ENCODE results near the gene TMEM94. TPM values are rescaled to one million over a fixed set of nuclear protein-coding genes. Genes with fewer than 3 reads are reported as not detected.

Gene TMEM94
- total and polyA plus RNA-seq, 2 of the 13 experiments (the other 11 are each of a cell fraction or from before 2014, with no cell fraction given): 32.6 to 134 TPM

DNA sequence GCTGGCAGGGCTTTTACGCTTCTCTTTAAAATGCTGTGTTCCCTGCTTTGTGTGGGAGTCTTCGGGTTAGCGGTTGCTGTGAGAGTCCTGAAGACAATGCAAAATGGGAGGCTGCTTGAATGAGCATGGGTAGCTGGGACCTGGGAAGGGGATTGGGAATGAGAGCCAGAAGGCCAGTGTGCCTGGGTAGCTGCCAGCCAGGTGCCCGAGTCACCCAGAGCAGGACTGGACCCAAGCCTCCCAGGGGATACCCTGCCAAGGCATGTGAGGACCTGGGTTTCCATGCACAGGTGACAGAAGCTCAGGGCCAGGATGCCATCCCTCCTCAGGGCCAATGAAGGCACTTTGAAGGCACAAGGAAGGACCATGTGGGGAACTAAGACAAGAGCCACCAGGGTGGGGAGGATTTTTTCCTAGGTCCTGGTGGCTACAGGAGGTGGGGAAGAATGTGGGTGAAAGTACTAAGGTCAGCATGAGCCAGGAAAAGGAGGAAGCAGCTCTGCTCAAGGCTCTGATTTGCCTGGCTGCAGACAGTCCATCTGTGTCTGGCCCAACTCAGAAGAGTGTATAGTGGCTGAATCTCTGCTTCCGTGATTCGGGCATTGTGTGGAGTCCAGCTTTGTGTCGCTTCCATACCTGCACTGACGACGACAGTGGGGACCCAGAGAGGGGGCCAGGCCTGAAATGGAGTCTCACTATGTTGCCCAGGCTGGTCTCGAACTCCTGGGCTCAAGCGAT, 20.5 kb downstream of the TMEM94 start:
- ChIA-PET CTCF (ENCODE audit: low intra/inter-chr PET ratio, low total read pairs) (no interaction called here), POLR2A (interaction anchor here (1.0 to 1.2 kb wide), 2 partner anchors 18 to 21 kb away, joined by 3 to 6 read pairs; partner anchors contain the start of gene TMEM94)
- ATAC-seq: peak; percentile 37
- no peak overlapping the region for H3K4me3 ChIP-seq (replicated peaks in 1 of 3; ENCODE audit: insufficient read depth in 1 of 3, low read depth in 2 of 3, low read length in 3 of 3)
- H3K9me3 ChIP-seq (ENCODE audit: low read length): no peaks in the 10 kb centered on the region
- no peak for DNase-seq (ENCODE audit: low spot score)
- H3K4me1 ChIP-seq (ENCODE audit: insufficient read depth, low read length): peaks cover 15% of the 10 kb centered on the region
- BruUV-seq (replicated peaks): no TSS peak
- no peak overlapping the region for H3K4me2 ChIP-seq (ENCODE audit: low read depth, low read length)
- no peaks in the 10 kb centered on the region for H3K79me2 ChIP-seq (ENCODE audit: insufficient read depth, low read length)
- H3K9ac ChIP-seq (ENCODE audit: insufficient read depth, low read depth, low read length): no peak overlapping the region
- intact Hi-C loops (cut with micrococcal nuclease; ENCODE audit: unreplicated experiment): no loop called here
- peaks cover 13% of the 10 kb centered on the region; the same call in 1 of the 2 replicates for H4K20me1 ChIP-seq (ENCODE audit: insufficient read depth, low read length)
- 74% methylated on average over 9 of the region's 11 CpGs for WGBS (ENCODE audit: low lambda C conversion rate)
- no peak overlapping the region for H3K27ac ChIP-seq (ENCODE audit: extremely low read length, insufficient read depth, low read length)
- H3K36me3 ChIP-seq (replicated peaks in 1 of 2; ENCODE audit: control insufficient read depth in 1 of 2, insufficient read depth in 2 of 2, low read length in 2 of 2): peaks cover 21 to 48% of the 10 kb centered on the region in 2 experiments
- no peak for FAIRE-seq
- no peaks in the 10 kb centered on the region for H3K27me3 ChIP-seq (ENCODE audit: control insufficient read depth in 1 of 2, insufficient read depth in 2 of 2, low read length in 2 of 2)
- in situ Hi-C loops (cut with HindIII; ENCODE audit: extremely low pct_ligation_motif_present, low pct_unique_long_range_greater_than_20kb): no loop called here
- H2AFZ ChIP-seq (ENCODE audit: low read length): no peak overlapping the region
- TF ChIP-seq TBX3 (IDR thresholded peaks at IDR 0.05; ENCODE audit: borderline replicate concordance) (0 out of 2 replicates have a peak, but pooled peaks have one; percentile 6), ZNF557 (CRISPR knock-in tag; IDR thresholded peaks at IDR 0.05) (no peak), ZNF121 (CRISPR knock-in tag; IDR thresholded peaks at IDR 0.05) (peak; percentile 87), SOX13 (IDR thresholded peaks at IDR 0.05) (no peak), SOX13 (CRISPR knock-in tag; conservative IDR thresholded peaks at IDR 0.05 in 1 of 2, IDR thresholded peaks at IDR 0.05 in 1 of 2) (no peak), JUND (CRISPR knock-in tag; IDR thresholded peaks at IDR 0.05) (no peak), FOXA3 (CRISPR knock-in tag; IDR thresholded peaks at IDR 0.05) (no peak), ZNF160 (CRISPR knock-in tag; IDR thresholded peaks at IDR 0.05) (no peak), TBX2 (CRISPR knock-in tag; IDR thresholded peaks at IDR 0.05; ENCODE audit: borderline replicate concordance) (no peak; the same call in 1 of the 2 replicates), ZNF407 (CRISPR knock-in tag; IDR thresholded peaks at IDR 0.05; ENCODE audit: not compliant biosample characterization) (peak; percentile 20), MTA1 (CRISPR knock-in tag; IDR thresholded peaks at IDR 0.05; ENCODE audit: borderline replicate concordance) (0 out of 2 replicates have a peak, but pooled peaks have one; percentile 30), TCF7L2 (IDR thresholded peaks at IDR 0.05; ENCODE audit: low read depth, low read length) (no peak), ZNF274 (CRISPR knock-in tag; IDR thresholded peaks at IDR 0.05) (0 out of 2 replicates have a peak, but pooled peaks have one; percentile 76), CCAR2 (optimal IDR thresholded peaks at IDR 0.05; ENCODE audit: low read depth, low read length) (no peak)
- TF ChIP-seq, protein P1, sequence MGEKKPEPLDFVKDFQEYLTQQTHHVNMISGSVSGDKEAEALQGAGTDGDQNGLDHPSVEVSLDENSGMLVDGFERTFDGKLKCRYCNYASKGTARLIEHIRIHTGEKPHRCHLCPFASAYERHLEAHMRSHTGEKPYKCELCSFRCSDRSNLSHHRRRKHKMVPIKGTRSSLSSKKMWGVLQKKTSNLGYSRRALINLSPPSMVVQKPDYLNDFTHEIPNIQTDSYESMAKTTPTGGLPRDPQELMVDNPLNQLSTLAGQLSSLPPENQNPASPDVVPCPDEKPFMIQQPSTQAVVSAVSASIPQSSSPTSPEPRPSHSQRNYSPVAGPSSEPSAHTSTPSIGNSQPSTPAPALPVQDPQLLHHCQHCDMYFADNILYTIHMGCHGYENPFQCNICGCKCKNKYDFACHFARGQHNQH (CRISPR knock-in tag; IDR thresholded peaks at IDR 0.05): no peak

All from HepG2 (cell line).